ENCODE measurements around the gene TIMM50. TPM values are rescaled to one million over a fixed set of nuclear protein-coding genes. Genes with fewer than 3 reads are reported as not detected.

Gene TIMM50
- total RNA-seq, 8 experiments from 2014 or later = 46.0 to 104 (median 65.6) TPM

DNA sequence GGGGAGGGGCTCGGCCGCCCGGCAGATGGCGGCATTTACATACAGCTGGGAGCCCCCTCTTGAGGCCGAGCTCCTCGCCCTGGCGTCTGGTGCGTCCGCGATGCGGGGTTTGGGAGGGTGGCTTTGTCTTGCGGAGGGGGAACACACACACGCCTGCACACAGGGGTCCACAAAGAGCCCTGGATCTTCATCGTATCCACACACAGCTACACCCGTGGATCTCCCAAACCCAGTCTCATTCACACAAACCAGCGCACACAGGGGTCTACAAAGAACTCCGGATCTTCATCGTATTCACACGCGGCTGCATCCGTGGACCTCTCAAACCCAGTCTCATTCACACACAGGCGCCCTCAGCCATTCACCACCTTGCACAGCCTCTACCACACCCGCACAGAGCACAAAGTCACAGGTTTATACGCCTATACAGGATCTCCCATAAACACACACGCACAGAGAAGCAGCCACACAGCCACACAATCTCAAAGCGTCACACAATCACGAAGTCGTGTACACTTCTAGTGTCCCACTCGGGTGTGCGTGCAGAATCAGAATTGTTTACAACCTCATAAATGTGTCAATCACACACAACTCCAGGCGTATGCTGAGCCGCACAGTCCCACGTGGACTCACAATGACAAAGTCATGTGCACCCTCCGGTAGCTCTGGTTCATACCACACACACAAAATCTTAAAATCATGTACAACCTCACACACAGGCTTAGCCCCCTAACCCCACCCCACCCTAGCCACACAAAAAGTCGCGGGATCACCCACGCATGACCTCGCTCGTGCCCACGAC, 17.6 kb downstream of the TIMM50 start:
- Histone ChIP-seq H3K4me3 (peak overlapping the region; percentile 28 to 49 (median 43)), H3K4me1 (replicated peaks in 1 of 2) (peaks cover 3 to 5% of the 10 kb centered on the region in 2 donors), H3K27ac (peak overlapping the region; percentile 75 to 86)
- ATAC-seq (replicated peaks in 6 of 8) = peak; percentile 65 to 87 (median 80)
- in situ Hi-C loops (cut with MboI; ENCODE audit: low pct_unique_long_range_greater_than_20kb in 2 of 9, low sequenced_read_pairs in 9 of 9, unreplicated experiment in 9 of 9) = no loop called here
- whole genome bisulfite sequencing, 10 experiments = 0 to 7% (median 4%) methylated on average over 1 to 17 of the region's 40 CpGs; no CpG with 5 or more reads in 5 of the 10 experiments

DNA sequence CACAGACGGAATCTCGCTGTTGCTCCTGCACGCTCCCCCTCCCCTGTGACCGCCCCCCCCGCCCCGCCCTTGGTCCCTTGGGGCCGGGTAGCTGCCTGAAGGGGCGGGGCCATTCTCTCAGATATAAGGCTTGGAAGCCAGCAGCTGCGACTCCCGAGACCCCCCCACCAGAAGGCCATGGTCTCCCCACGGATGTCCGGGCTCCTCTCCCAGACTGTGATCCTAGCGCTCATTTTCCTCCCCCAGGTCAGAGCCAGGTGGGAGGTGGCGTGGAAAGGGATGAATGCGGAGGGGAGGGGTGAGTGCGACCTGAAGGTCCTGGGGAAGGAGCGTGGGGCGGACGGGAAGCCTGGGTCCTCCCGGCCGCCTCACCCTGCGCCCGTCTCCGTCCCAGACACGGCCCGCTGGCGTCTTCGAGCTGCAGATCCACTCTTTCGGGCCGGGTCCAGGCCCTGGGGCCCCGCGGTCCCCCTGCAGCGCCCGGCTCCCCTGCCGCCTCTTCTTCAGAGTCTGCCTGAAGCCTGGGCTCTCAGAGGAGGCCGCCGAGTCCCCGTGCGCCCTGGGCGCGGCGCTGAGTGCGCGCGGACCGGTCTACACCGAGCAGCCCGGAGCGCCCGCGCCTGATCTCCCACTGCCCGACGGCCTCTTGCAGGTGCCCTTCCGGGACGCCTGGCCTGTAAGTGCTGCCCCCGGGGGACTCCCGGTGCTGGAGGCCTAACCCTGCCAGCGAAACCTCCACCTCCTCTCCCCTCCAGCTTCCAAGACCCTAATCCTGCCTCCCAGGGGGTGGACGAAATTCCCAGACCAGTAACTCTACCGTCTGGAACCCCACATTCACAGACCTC, 18.4 kb downstream of the TIMM50 start, which contains the start of gene DLL3:
Gene DLL3 (plus strand): TSS at position 150 of the 845 bp plus-strand sequence. CDS start 28 bp downstream, at position 178.
- in situ Hi-C loops (cut with MboI; ENCODE audit: low pct_unique_long_range_greater_than_20kb in 2 of 9, low sequenced_read_pairs in 9 of 9, unreplicated experiment in 9 of 9) = no loop called here
- ATAC-seq (replicated peaks in 6 of 8) = peak; percentile 5 to 47 (median 34)
- WGBS, 10 experiments = 5 to 17% (median 15%) methylated on average over 4 to 19 of the region's 60 CpGs; no CpG with 5 or more reads in 7 of the 10 experiments
- peak within 1 kb of the TSS; percentile 75 to 86 for H3K27ac ChIP-seq
- H3K4me3 ChIP-seq = peak within 1 kb of the TSS; percentile 28 to 49 (median 43)
- peaks cover 3 to 5% of the 10 kb centered on the region in 2 donors for H3K4me1 ChIP-seq (replicated peaks in 1 of 2)

DNA sequence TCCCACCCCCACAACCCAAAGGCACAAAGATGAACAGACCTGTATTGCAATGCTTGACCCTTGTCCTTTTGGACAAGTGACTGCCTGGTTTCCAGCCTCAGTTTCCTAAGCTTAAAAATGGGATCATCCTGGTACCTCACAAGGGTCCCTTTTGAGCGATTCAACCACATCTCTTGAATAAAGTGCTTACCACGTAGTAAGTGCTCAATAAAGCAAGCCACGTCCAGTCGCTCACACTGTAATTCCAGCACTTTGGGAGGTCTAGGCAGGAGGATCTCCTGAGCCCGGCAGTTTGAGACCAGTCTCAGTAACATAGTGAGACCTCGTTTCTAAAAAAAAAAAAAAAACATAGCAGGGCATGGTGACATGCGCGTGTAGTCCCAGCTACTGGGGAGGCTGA, 19.3 kb downstream of the TIMM50 start:
- in situ Hi-C loops (cut with MboI; ENCODE audit: low pct_unique_long_range_greater_than_20kb in 2 of 9, low sequenced_read_pairs in 9 of 9, unreplicated experiment in 9 of 9) = no loop called here
- H3K4me1 ChIP-seq (replicated peaks in 1 of 2) = peaks cover 3 to 5% of the 10 kb centered on the region in 2 donors
- ATAC-seq (replicated peaks in 6 of 8) = no peak
- no peak overlapping the region for H3K27ac ChIP-seq
- 40 to 100% (median 85%) methylated on average over 1 to 5 of the region's 8 CpGs; no CpG with 5 or more reads in 5 of the 10 experiments for WGBS, 10 experiments
- no peak overlapping the region for H3K4me3 ChIP-seq

DNA sequence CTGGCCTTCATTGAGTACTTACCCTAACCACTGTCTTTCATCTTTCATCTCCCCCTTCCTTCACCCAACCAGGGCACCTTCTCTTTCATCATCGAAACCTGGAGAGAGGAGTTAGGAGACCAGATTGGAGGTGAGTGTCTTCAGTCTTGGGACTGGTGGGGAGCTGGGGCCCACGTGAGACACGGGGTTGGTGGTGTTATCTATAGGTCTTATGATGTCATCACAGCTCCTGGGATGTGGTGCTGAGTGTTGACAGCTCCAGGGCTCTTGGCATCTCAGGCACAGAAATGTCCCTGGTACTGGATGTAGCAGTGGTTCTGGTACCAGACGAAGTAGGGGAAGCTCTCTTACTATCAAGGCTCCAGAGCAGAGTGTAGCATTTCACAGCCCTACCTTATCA, 19.9 kb downstream of the TIMM50 start:
- Histone ChIP-seq H3K4me3 (no peak overlapping the region), H3K27ac (no peak overlapping the region), H3K4me1 (replicated peaks in 1 of 2) (peaks cover 3 to 5% of the 10 kb centered on the region in 2 donors)
- no peak for ATAC-seq (replicated peaks in 6 of 8)
- in situ Hi-C loops (cut with MboI; ENCODE audit: low pct_unique_long_range_greater_than_20kb in 2 of 9, low sequenced_read_pairs in 9 of 9, unreplicated experiment in 9 of 9) = no loop called here
- 63 to 100% (median 80%) methylated on average over 1 to 2 of the region's 4 CpGs; no CpG with 5 or more reads in 7 of the 10 experiments for WGBS, 10 experiments

DNA sequence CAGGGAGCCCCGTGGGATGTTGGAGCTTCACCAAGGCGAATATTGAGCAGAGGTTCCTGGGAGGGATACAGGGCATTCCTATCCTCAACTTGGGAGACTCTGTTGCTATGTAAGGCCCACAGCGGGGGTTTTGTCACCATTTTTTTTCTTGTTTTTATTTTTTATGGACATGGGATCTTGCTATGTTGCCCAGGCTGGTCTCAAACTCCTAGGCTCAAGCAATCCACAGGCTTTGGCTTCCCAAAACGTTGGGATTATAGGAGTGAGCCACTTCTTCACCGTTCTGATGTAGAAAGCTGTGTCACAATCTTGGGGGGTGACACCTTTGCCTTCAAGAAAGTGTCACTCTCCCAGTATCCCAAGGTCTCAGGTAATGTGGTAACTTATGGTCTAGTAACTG, 20.7 kb downstream of the TIMM50 start:
- no peak for ATAC-seq (replicated peaks in 6 of 8)
- Histone ChIP-seq H3K4me3 (no peak overlapping the region), H3K27ac (no peak overlapping the region), H3K4me1 (replicated peaks in 1 of 2) (peaks cover 4 to 6% of the 10 kb centered on the region in 2 donors)
- in situ Hi-C loops (cut with MboI; ENCODE audit: low pct_unique_long_range_greater_than_20kb in 2 of 9, low sequenced_read_pairs in 9 of 9, unreplicated experiment in 9 of 9) = no loop called here
- WGBS, 10 experiments = 50 to 100% (median 81%) methylated on average over 1 to 3 of the region's 5 CpGs; no CpG with 5 or more reads in 3 of the 10 experiments

DNA sequence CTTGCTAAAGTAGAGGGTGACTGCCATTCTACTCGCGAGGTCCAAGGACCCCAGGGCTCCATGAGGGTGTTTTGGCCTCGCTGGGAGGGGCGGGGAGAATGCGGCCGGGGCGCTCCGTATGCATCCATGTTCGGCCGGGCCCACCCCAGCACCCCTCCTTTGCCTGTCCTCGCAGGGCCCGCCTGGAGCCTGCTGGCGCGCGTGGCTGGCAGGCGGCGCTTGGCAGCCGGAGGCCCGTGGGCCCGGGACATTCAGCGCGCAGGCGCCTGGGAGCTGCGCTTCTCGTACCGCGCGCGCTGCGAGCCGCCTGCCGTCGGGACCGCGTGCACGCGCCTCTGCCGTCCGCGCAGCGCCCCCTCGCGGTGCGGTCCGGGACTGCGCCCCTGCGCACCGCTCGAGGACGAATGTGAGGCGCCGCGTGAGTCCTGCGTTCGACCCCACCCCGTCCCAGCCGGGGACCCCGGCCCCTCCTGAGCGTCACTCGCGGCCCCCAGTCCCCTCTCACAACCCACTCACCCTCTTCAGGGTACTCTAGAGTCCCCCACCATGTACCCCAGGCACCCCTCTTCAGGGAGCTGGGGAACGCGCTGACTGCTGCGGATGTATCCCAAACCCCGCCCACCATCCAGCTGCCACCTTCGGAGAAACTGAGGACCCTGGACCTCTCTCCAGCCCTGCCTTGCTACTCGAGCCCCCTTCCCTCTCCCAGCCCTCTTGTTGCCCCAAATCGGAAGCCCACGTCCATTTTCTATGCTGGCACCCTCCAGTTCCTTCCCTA, 22.2 kb downstream of the TIMM50 start:
- ATAC-seq (replicated peaks in 6 of 8) = peak in 3 of 8 experiments; percentile 38 to 45 (median 40)
- peaks cover 2 to 6% of the 10 kb centered on the region in 2 donors for H3K4me1 ChIP-seq (replicated peaks in 1 of 2)
- in situ Hi-C loops (cut with MboI; ENCODE audit: low pct_unique_long_range_greater_than_20kb in 2 of 9, low sequenced_read_pairs in 9 of 9, unreplicated experiment in 9 of 9) = no loop called here
- WGBS, 10 experiments = 16 to 87% (median 61%) methylated on average over 8 to 21 of the region's 69 CpGs; no CpG with 5 or more reads in 7 of the 10 experiments
- no peak overlapping the region for H3K27ac ChIP-seq
- H3K4me3 ChIP-seq = no peak overlapping the region

DNA sequence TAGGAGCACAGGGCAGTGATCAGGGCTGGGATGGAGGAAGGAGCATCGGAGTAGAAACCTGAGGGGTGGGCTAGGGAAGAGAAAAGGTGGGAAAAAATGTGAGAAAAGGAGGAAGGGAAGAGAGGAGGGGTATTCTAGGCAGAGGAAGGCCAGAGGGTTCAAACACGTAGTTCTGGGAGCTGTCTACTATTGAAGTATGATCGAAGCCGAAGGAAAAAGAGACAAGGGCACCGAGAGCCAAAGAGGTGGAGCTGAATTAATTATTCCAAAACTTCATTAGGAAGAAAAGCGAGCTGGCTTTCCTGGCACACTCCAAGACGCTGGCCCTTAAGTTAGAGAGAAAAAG, 25.9 kb downstream of the TIMM50 start:
- H3K27ac ChIP-seq = peak overlapping the region in 1 of 2 donors; percentile 53
- ATAC-seq (replicated peaks in 6 of 8) = no peak
- H3K4me1 ChIP-seq (replicated peaks in 1 of 2) = peaks cover 6 to 7% of the 10 kb centered on the region in 2 donors
- 7 to 100% (median 53%) methylated on average over 1 to 7 of the region's 7 CpGs; no CpG with 5 or more reads in 1 of the 10 experiments for WGBS, 10 experiments
- in situ Hi-C loops (cut with MboI; ENCODE audit: low pct_unique_long_range_greater_than_20kb in 2 of 9, low sequenced_read_pairs in 9 of 9, unreplicated experiment in 9 of 9) = no loop called here
- peak overlapping the region; percentile 7 to 70 (median 50) for H3K4me3 ChIP-seq

DNA sequence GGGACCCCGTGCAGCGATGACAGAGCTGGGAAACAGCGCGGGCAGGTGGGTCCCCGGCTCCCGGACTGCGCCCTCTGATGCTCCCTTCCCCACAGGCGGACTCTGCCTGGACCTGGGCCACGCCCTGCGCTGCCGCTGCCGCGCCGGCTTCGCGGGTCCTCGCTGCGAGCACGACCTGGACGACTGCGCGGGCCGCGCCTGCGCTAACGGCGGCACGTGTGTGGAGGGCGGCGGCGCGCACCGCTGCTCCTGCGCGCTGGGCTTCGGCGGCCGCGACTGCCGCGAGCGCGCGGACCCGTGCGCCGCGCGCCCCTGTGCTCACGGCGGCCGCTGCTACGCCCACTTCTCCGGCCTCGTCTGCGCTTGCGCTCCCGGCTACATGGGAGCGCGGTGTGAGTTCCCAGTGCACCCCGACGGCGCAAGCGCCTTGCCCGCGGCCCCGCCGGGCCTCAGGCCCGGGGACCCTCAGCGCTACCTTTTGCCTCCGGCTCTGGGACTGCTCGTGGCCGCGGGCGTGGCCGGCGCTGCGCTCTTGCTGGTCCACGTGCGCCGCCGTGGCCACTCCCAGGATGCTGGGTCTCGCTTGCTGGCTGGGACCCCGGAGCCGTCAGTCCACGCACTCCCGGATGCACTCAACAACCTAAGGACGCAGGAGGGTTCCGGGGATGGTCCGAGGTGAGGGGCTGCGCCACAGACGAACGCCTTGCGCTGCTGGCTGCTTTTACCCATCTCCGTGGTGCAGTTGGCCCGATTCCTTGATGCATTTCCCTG, 26.5 kb downstream of the TIMM50 start:
- H3K4me1 ChIP-seq (replicated peaks in 1 of 2) = peaks cover 6 to 7% of the 10 kb centered on the region in 2 donors
- 0 to 40% (median 2%) methylated on average over 1 to 28 of the region's 96 CpGs; no CpG with 5 or more reads in 1 of the 10 experiments for WGBS, 10 experiments
- H3K27ac ChIP-seq = peak overlapping the region; percentile 14 to 19
- ATAC-seq (replicated peaks in 6 of 8) = peak; percentile 73 to 92 (median 90)
- in situ Hi-C loops (cut with MboI; ENCODE audit: low pct_unique_long_range_greater_than_20kb in 2 of 9, low sequenced_read_pairs in 9 of 9, unreplicated experiment in 9 of 9) = no loop called here
- H3K4me3 ChIP-seq = peak overlapping the region; percentile 36 to 70 (median 50)

DNA sequence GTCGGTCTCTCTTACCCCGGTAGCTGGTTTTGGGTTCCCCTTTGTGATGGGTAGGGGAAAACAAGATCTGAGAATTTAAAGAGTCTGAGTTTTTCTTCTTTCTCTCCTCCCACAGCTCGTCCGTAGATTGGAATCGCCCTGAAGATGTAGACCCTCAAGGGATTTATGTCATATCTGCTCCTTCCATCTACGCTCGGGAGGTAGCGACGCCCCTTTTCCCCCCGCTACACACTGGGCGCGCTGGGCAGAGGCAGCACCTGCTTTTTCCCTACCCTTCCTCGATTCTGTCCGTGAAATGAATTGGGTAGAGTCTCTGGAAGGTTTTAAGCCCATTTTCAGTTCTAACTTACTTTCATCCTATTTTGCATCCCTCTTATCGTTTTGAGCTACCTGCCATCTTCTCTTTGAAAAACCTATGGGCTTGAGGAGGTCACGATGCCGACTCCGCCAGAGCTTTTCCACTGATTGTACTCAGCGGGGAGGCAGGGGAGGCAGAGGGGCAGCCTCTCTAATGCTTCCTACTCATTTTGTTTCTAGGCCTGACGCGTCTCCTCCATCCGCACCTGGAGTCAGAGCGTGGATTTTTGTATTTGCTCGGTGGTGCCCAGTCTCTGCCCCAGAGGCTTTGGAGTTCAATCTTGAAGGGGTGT, 27.2 kb downstream of the TIMM50 start:
- Histone ChIP-seq H3K4me3 (peak overlapping the region; percentile 36 to 70 (median 50)), H3K4me1 (replicated peaks in 1 of 2) (peaks cover 6 to 7% of the 10 kb centered on the region in 2 donors), H3K27ac (peak overlapping the region; percentile 9 to 14)
- WGBS, 10 experiments = 0 to 48% (median 17%) methylated on average over 1 to 18 of the region's 24 CpGs; no CpG with 5 or more reads in 1 of the 10 experiments
- in situ Hi-C loops (cut with MboI; ENCODE audit: low pct_unique_long_range_greater_than_20kb in 2 of 9, low sequenced_read_pairs in 9 of 9, unreplicated experiment in 9 of 9) = no loop called here
- ATAC-seq (replicated peaks in 6 of 8) = no peak

DNA sequence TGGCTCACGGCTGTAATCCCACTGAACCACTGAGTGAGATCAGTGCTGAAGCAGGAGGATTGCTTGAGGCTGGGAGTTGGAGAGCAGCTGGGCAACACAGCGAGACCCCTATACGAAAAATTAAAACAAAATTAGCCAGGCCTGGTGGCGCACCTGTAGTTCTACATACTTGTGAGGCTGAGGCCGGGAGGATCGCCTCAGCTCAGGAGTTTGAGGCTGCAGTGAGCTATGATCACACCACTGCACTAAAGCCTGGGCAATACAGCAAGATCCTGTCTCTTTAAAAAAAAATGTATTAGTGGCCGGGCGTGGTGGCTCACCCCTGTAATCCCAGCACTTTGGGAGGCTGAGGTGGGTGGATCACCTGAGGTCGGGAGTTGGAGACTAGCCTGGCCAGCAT, 28.0 kb downstream of the TIMM50 start:
- in situ Hi-C loops (cut with MboI; ENCODE audit: low pct_unique_long_range_greater_than_20kb in 2 of 9, low sequenced_read_pairs in 9 of 9, unreplicated experiment in 9 of 9) = no loop called here
- Histone ChIP-seq H3K4me3 (no peak overlapping the region), H3K27ac (no peak overlapping the region), H3K4me1 (replicated peaks in 1 of 2) (peaks cover 6 to 7% of the 10 kb centered on the region in 2 donors)
- 75 to 100% (median 92%) methylated on average over 1 to 5 of the region's 9 CpGs; no CpG with 5 or more reads in 2 of the 10 experiments for WGBS, 10 experiments
- ATAC-seq (replicated peaks in 6 of 8) = no peak

DNA sequence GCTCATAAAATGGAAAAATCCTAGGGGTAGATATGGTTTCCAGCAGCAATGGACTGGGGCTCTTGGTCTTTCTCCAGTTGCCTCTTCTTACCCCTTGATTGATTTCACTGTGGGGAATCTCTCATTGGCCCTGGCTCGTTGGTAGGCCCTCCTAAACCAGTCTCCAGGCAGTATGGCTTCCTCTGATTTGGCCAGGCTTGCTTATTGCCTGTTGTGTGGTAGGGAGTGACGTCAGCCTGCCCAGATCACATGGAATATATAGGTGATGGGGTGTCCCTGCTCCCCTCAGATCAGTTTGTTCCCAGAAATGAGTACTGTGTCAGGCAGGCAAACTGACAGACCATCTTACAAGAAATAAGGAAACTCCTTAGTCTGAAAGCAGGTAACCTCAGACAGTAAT, 28.6 kb downstream of the TIMM50 start:
- Histone ChIP-seq H3K4me3 (no peak overlapping the region), H3K4me1 (replicated peaks in 1 of 2) (peaks cover 6 to 7% of the 10 kb centered on the region in 2 donors), H3K27ac (no peak overlapping the region)
- WGBS, 10 experiments = 0 to 100% (median 40%) methylated on average over 1 to 2 of the region's 2 CpGs; no CpG with 5 or more reads in 3 of the 10 experiments
- in situ Hi-C loops (cut with MboI; ENCODE audit: low pct_unique_long_range_greater_than_20kb in 2 of 9, low sequenced_read_pairs in 9 of 9, unreplicated experiment in 9 of 9) = no loop called here
- no peak for ATAC-seq (replicated peaks in 6 of 8)
